ENCODE results near the gene CTNND2.

Gene CTNND2

GRCh38 chr5:11904265-11904906, at the start of gene CTNND2:
TSS of gene CTNND2 (minus strand) at chr5:11904446. CDS start at chr5:11903853, 593 bp downstream.
- Mint-ChIP-seq H3K4me1 (ENCODE audit: low read depth) (peaks cover 5% of the 10 kb centered on the region), H3K36me3 (ENCODE audit: low read depth) (no peaks in the 10 kb centered on the region), H3K27me3 (peaks cover 39% of the 10 kb centered on the region), H3K27ac (no peak within 1 kb of the TSS), H3K9me3 (peaks cover 2% of the 10 kb centered on the region), H3K4me3 (peak within 1 kb of the TSS; percentile 10)
- no peak for DNase-seq

- no peak overlapping the region for H3K27ac Mint-ChIP-seq
Observed at GRCh38 chr5:11946317-11946716, 42.1 kb upstream of the CTNND2 start.

GRCh38 chr5:11941566-11941965, 37.3 kb upstream of the CTNND2 start:
- Mint-ChIP-seq H3K27me3 (no peaks in the 10 kb centered on the region), H3K4me1 (ENCODE audit: low read depth) (no peaks in the 10 kb centered on the region), H3K4me3 (no peak overlapping the region), H3K9me3 (peaks cover 7% of the 10 kb centered on the region), H3K27ac (no peak overlapping the region), H3K36me3 (ENCODE audit: low read depth) (no peaks in the 10 kb centered on the region)
- no peak for DNase-seq

More at GRCh38 chr5:11946317-11946716, 42.1 kb upstream of the CTNND2 start:
- no peak for DNase-seq
- Mint-ChIP-seq H3K36me3 (ENCODE audit: low read depth) (no peaks in the 10 kb centered on the region), H3K9me3 (peaks cover 9% of the 10 kb centered on the region), H3K4me3 (no peak overlapping the region), H3K27me3 (no peaks in the 10 kb centered on the region), H3K4me1 (ENCODE audit: low read depth) (no peaks in the 10 kb centered on the region)

GRCh38 chr5:11931638-11932037, 27.4 kb upstream of the CTNND2 start:
- H3K36me3 Mint-ChIP-seq (ENCODE audit: low read depth), result no peaks in the 10 kb centered on the region
- H3K4me1 Mint-ChIP-seq (ENCODE audit: low read depth), result no peaks in the 10 kb centered on the region
- H3K27me3 Mint-ChIP-seq, result no peaks in the 10 kb centered on the region
- no peak overlapping the region for H3K4me3 Mint-ChIP-seq
- H3K27ac Mint-ChIP-seq, result no peak overlapping the region
- peaks cover 8% of the 10 kb centered on the region for H3K9me3 Mint-ChIP-seq
- DNase-seq, result no peak

- H3K27me3 Mint-ChIP-seq, result no peaks in the 10 kb centered on the region
- H3K27ac Mint-ChIP-seq, result no peak overlapping the region
- H3K4me3 Mint-ChIP-seq, result no peak overlapping the region
- H3K9me3 Mint-ChIP-seq, result peaks cover 13% of the 10 kb centered on the region
- H3K4me1 Mint-ChIP-seq (ENCODE audit: low read depth), result no peaks in the 10 kb centered on the region
- H3K36me3 Mint-ChIP-seq (ENCODE audit: low read depth), result no peaks in the 10 kb centered on the region
- DNase-seq, result no peak
Observed at GRCh38 chr5:11928909-11929308, 24.7 kb upstream of the CTNND2 start.

- Mint-ChIP-seq H3K27me3 (no peaks in the 10 kb centered on the region), H3K27ac (no peak overlapping the region), H3K36me3 (ENCODE audit: low read depth) (no peaks in the 10 kb centered on the region), H3K4me3 (no peak overlapping the region), H3K9me3 (peaks cover 14% of the 10 kb centered on the region), H3K4me1 (ENCODE audit: low read depth) (no peaks in the 10 kb centered on the region)
- no peak for DNase-seq
Observed at GRCh38 chr5:11925701-11926100, 21.5 kb upstream of the CTNND2 start.

GRCh38 chr5:11922394-11922793, 18.1 kb upstream of the CTNND2 start:
- Mint-ChIP-seq H3K36me3 (ENCODE audit: low read depth) (no peaks in the 10 kb centered on the region), H3K4me1 (ENCODE audit: low read depth) (no peaks in the 10 kb centered on the region), H3K4me3 (no peak overlapping the region), H3K9me3 (peaks cover 15% of the 10 kb centered on the region), H3K27me3 (no peaks in the 10 kb centered on the region), H3K27ac (no peak overlapping the region)
- DNase-seq, result no peak

- no peak for DNase-seq
- no peaks in the 10 kb centered on the region for H3K4me1 Mint-ChIP-seq (ENCODE audit: low read depth)
- H3K27ac Mint-ChIP-seq, result no peak overlapping the region
- no peak overlapping the region for H3K4me3 Mint-ChIP-seq
- H3K27me3 Mint-ChIP-seq, result no peaks in the 10 kb centered on the region
- H3K36me3 Mint-ChIP-seq (ENCODE audit: low read depth), result no peaks in the 10 kb centered on the region
- peaks cover 7% of the 10 kb centered on the region for H3K9me3 Mint-ChIP-seq
Observed at GRCh38 chr5:11918463-11919045, 14.3 kb upstream of the CTNND2 start.

GRCh38 chr5:11909471-11909870, 5.2 kb upstream of the CTNND2 start:
- peaks cover 2% of the 10 kb centered on the region for H3K9me3 Mint-ChIP-seq
- H3K27me3 Mint-ChIP-seq, result peaks cover 18% of the 10 kb centered on the region
- H3K4me1 Mint-ChIP-seq (ENCODE audit: low read depth), result peaks cover 3% of the 10 kb centered on the region
- no peak overlapping the region for H3K4me3 Mint-ChIP-seq
- no peak overlapping the region for H3K27ac Mint-ChIP-seq
- no peaks in the 10 kb centered on the region for H3K36me3 Mint-ChIP-seq (ENCODE audit: low read depth)
- DNase-seq, result no peak

GRCh38 chr5:11906497-11906896, 2.3 kb upstream of the CTNND2 start:
- H3K4me3 Mint-ChIP-seq, result no peak overlapping the region

GRCh38 chr5:11905206-11905605, 960 bp upstream of the CTNND2 start:
- Mint-ChIP-seq H3K36me3 (ENCODE audit: low read depth) (no peaks in the 10 kb centered on the region), H3K27me3 (peaks cover 39% of the 10 kb centered on the region), H3K4me1 (ENCODE audit: low read depth) (peaks cover 5% of the 10 kb centered on the region), H3K4me3 (no peak overlapping the region), H3K27ac (no peak overlapping the region), H3K9me3 (peaks cover 2% of the 10 kb centered on the region)
- DNase-seq, result no peak

More at GRCh38 chr5:11906497-11906896, 2.3 kb upstream of the CTNND2 start:
- Mint-ChIP-seq H3K9me3 (peaks cover 4% of the 10 kb centered on the region), H3K27ac (no peak overlapping the region), H3K36me3 (ENCODE audit: low read depth) (no peaks in the 10 kb centered on the region), H3K4me1 (ENCODE audit: low read depth) (peaks cover 5% of the 10 kb centered on the region), H3K27me3 (peaks cover 37% of the 10 kb centered on the region)
- no peak for DNase-seq

- H3K36me3 Mint-ChIP-seq (ENCODE audit: low read depth), result no peaks in the 10 kb centered on the region
- peaks cover 39% of the 10 kb centered on the region for H3K27me3 Mint-ChIP-seq
- H3K4me3 Mint-ChIP-seq, result no peak overlapping the region
- peaks cover 5% of the 10 kb centered on the region for H3K4me1 Mint-ChIP-seq (ENCODE audit: low read depth)
- no peak for DNase-seq
- no peak overlapping the region for H3K27ac Mint-ChIP-seq
- peaks cover 3% of the 10 kb centered on the region for H3K9me3 Mint-ChIP-seq
Observed at GRCh38 chr5:11903614-11904264, 507 bp downstream of the CTNND2 start.

- H3K27ac Mint-ChIP-seq, result no peak overlapping the region
- peaks cover 4% of the 10 kb centered on the region for H3K9me3 Mint-ChIP-seq
- H3K4me1 Mint-ChIP-seq (ENCODE audit: low read depth), result peaks cover 5% of the 10 kb centered on the region
- no peak for DNase-seq
- H3K27me3 Mint-ChIP-seq, result peaks cover 39% of the 10 kb centered on the region
- no peak overlapping the region for H3K4me3 Mint-ChIP-seq
- no peaks in the 10 kb centered on the region for H3K36me3 Mint-ChIP-seq (ENCODE audit: low read depth)
Observed at GRCh38 chr5:11903121-11903613, 1.1 kb downstream of the CTNND2 start.

GRCh38 chr5:11902201-11902619, 2.0 kb downstream of the CTNND2 start:
- H3K4me3 Mint-ChIP-seq, result no peak overlapping the region
- peaks cover 39% of the 10 kb centered on the region for H3K27me3 Mint-ChIP-seq
- H3K9me3 Mint-ChIP-seq, result peaks cover 4% of the 10 kb centered on the region
- no peaks in the 10 kb centered on the region for H3K36me3 Mint-ChIP-seq (ENCODE audit: low read depth)
- H3K27ac Mint-ChIP-seq, result no peak overlapping the region
- DNase-seq, result no peak
- peaks cover 5% of the 10 kb centered on the region for H3K4me1 Mint-ChIP-seq (ENCODE audit: low read depth)

- H3K27me3 Mint-ChIP-seq, result peaks cover 21% of the 10 kb centered on the region
- H3K9me3 Mint-ChIP-seq, result peaks cover 15% of the 10 kb centered on the region
- H3K27ac Mint-ChIP-seq, result no peak overlapping the region
- peaks cover 2% of the 10 kb centered on the region for H3K4me1 Mint-ChIP-seq (ENCODE audit: low read depth)
- H3K36me3 Mint-ChIP-seq (ENCODE audit: low read depth), result no peaks in the 10 kb centered on the region
- H3K4me3 Mint-ChIP-seq, result no peak overlapping the region
- DNase-seq, result no peak
Observed at GRCh38 chr5:11898787-11899186, 5.5 kb downstream of the CTNND2 start.
